HEK293 (cell line): ENCODE measurements around the gene TBX4.

Source experiments
- CTCF ChIA-PET: fragments of 350-600 bp; formaldehyde crosslinking; extraction: SDS; loops from one replicate; lab custom pipeline; 2021; ENCODE audit warnings: antibody characterized with exemption; lab: Yijun Ruan, JAX
- POLR2A ChIA-PET: fragments of 300-600 bp; formaldehyde crosslinking; extraction: SDS; loops from one replicate; lab custom pipeline; 2020; ENCODE audit warnings: antibody characterized with exemption, inconsistent platforms; lab: Yijun Ruan, JAX
- H3K27ac ChIP-seq: fragments of 200-500 bp; sonication (Bioruptor generic); 2 replicates; pipeline ENCODE4 v1.5.1; 2014; ENCODE audit warnings: low read depth, low read length, control low read depth, inconsistent platforms; ENCODE audit errors: extremely low read depth
- H3K36me3 ChIP-seq, 2 experiments: fragments of 200-500 bp in 1 of 2; sonication (Bioruptor generic) in 1 of 2; 1 replicate in 1 of 2; 2 replicates in 1 of 2; pipeline ENCODE4 v1.5.1; 2014 to 2017; ENCODE audit warnings: inconsistent platforms in 2 of 2, low read length in 2 of 2; ENCODE audit not compliant: control insufficient read depth in 2 of 2, insufficient read depth in 1 of 2
- H3K4me1 ChIP-seq: fragments of 200-500 bp; sonication (Bioruptor generic); 2 replicates; pipeline ENCODE4 v1.5.1; 2014; ENCODE audit warnings: mild to moderate bottlenecking, low read length, inconsistent platforms; ENCODE audit not compliant: control insufficient read depth, insufficient read depth
- H3K4me3 ChIP-seq: 2 replicates; pipeline ENCODE4 v1.5.1; 2011; ENCODE audit warnings: low read depth, mild to moderate bottlenecking, control low read depth, low read length, moderate library complexity
- H3K9me3 ChIP-seq: fragments of 200-500 bp; sonication (Bioruptor generic); 2 replicates; pipeline ENCODE4 v1.5.1; 2014; ENCODE audit warnings: low read depth, low read length, inconsistent platforms; ENCODE audit not compliant: control insufficient read depth, insufficient read depth
- ATF2 ChIP-seq: fragments of 450-650 bp; formaldehyde crosslinking; IDR thresholded peaks from 2 replicates; pipeline ENCODE4 v1.5.1; 2016; ENCODE audit warnings: missing biosample characterization, missing genetic modification characterization, low read depth
- BCL11A ChIP-seq: fragments of 450-650 bp; formaldehyde crosslinking; IDR thresholded peaks from 2 replicates; pipeline ENCODE4 v1.5.1; 2016; ENCODE audit warnings: low read depth, missing biosample characterization, missing genetic modification characterization
- KLF17 ChIP-seq: fragments of 450-650 bp; formaldehyde crosslinking; IDR thresholded peaks from 2 replicates; pipeline ENCODE4 v1.5.1; 2016; ENCODE audit warnings: missing biosample characterization, missing genetic modification characterization
- MEIS1 ChIP-seq: sonication (generic); formaldehyde crosslinking; IDR thresholded peaks from 2 replicates; pipeline ENCODE4 v1.8.1; 2022; ENCODE audit warnings: missing genetic modification reagents, mild to moderate bottlenecking, borderline replicate concordance
- MZF1 ChIP-seq: fragments of 450-650 bp; formaldehyde crosslinking; IDR thresholded peaks from 2 replicates; pipeline ENCODE4 v1.5.1; 2017; ENCODE audit warnings: missing biosample characterization, missing genetic modification characterization, borderline replicate concordance
- SP7 ChIP-seq: fragments of 450-650 bp; formaldehyde crosslinking; IDR thresholded peaks from 2 replicates; pipeline ENCODE4 v1.5.1; 2016; ENCODE audit warnings: missing biosample characterization, missing genetic modification characterization
- ZBTB48 ChIP-seq: fragments of 450-650 bp; formaldehyde crosslinking; IDR thresholded peaks from 2 replicates; pipeline ENCODE4 v1.5.1; 2016; ENCODE audit warnings: missing biosample characterization, missing genetic modification characterization
- ZNF10 ChIP-seq: fragments of 450-650 bp; formaldehyde crosslinking; IDR thresholded peaks from 2 replicates; pipeline ENCODE4 v1.5.1; 2017; ENCODE audit warnings: missing biosample characterization, missing genetic modification characterization
- ZNF114 ChIP-seq: fragments of 450-650 bp; formaldehyde crosslinking; IDR thresholded peaks from 2 replicates; pipeline ENCODE4 v1.5.0; 2017; ENCODE audit warnings: missing biosample characterization, missing genetic modification characterization
- ZNF140 ChIP-seq: fragments of 450-650 bp; formaldehyde crosslinking; IDR thresholded peaks from 2 replicates; pipeline ENCODE4 v1.5.1; 2016; ENCODE audit warnings: missing biosample characterization, missing genetic modification characterization
- ZNF146 ChIP-seq: fragments of 450-650 bp; formaldehyde crosslinking; IDR thresholded peaks from 2 replicates; pipeline ENCODE4 v1.5.1; 2016; ENCODE audit warnings: missing biosample characterization, missing genetic modification characterization
- ZNF280D ChIP-seq: fragments of 450-650 bp; formaldehyde crosslinking; IDR thresholded peaks from 2 replicates; pipeline ENCODE4 v1.5.1; 2016; ENCODE audit warnings: missing biosample characterization, missing genetic modification characterization
- ZNF416 ChIP-seq: fragments of 450-650 bp; formaldehyde crosslinking; IDR thresholded peaks from 2 replicates; pipeline ENCODE4 v1.5.1; 2016; ENCODE audit warnings: missing biosample characterization, missing genetic modification characterization
- ZNF48 ChIP-seq: fragments of 450-650 bp; formaldehyde crosslinking; IDR thresholded peaks from 2 replicates; pipeline ENCODE4 v1.5.1; 2016; ENCODE audit warnings: missing biosample characterization, missing genetic modification characterization
- ZNF488 ChIP-seq: fragments of 450-650 bp; formaldehyde crosslinking; IDR thresholded peaks from 2 replicates; pipeline ENCODE4 v1.5.1; 2016; ENCODE audit warnings: missing biosample characterization, missing genetic modification characterization
- ZNF510 ChIP-seq: fragments of 450-650 bp; formaldehyde crosslinking; IDR thresholded peaks from 2 replicates; pipeline ENCODE4 v1.5.1; 2018; ENCODE audit warnings: mild to moderate bottlenecking, missing genetic modification characterization, missing biosample characterization; ENCODE audit not compliant: insufficient replicate concordance
- ZNF518A ChIP-seq: fragments of 450-650 bp; formaldehyde crosslinking; conservative IDR thresholded peaks from 2 replicates; pipeline ENCODE4 v1.5.1; 2016; ENCODE audit warnings: low read depth, missing biosample characterization, missing genetic modification characterization
- ZNF521 ChIP-seq: fragments of 450-650 bp; formaldehyde crosslinking; IDR thresholded peaks from 2 replicates; pipeline ENCODE4 v1.5.1; 2017; ENCODE audit warnings: missing biosample characterization, mild to moderate bottlenecking, missing genetic modification characterization
- ZNF623 ChIP-seq: fragments of 450-650 bp; formaldehyde crosslinking; IDR thresholded peaks from 2 replicates; pipeline ENCODE4 v1.5.1; 2016; ENCODE audit warnings: missing biosample characterization, missing genetic modification characterization
- ZNF830 ChIP-seq: fragments of 450-650 bp; IDR thresholded peaks from 2 replicates; pipeline ENCODE4 v1.5.0; 2018; ENCODE audit warnings: missing biosample characterization, missing genetic modification characterization, low read depth, mild to moderate bottlenecking, moderate library complexity

TBX4 gene

GRCh38 chr17:61478026-61478789 lies 26.0 kb downstream of the TBX4 start:
- TF ChIP-seq ZNF830 (no peak), ZNF48 (tag by site-specific recombination) (no peak), KLF17 (tag by site-specific recombination) (no peak), ZNF280D (tag by site-specific recombination) (no peak), ZNF10 (no peak), ZNF623 (tag by site-specific recombination) (no peak), SP7 (no peak), ZNF114 (no peak), MZF1 (tag by site-specific recombination) (no peak), BCL11A (tag by site-specific recombination) (no peak), ZNF146 (tag by site-specific recombination) (no peak), ZNF510 (no peak), ZNF518A (tag by site-specific recombination) (no peak), ZNF140 (tag by site-specific recombination) (no peak), ZNF488 (tag by site-specific recombination) (no peak), ZNF416 (tag by site-specific recombination) (no peak), MEIS1 (no peak), ZNF521 (no peak), ATF2 (tag by site-specific recombination) (no peak), ZBTB48 (tag by site-specific recombination) (no peak)
- Histone ChIP-seq H3K27ac (no peak overlapping the region), H3K36me3 (no peaks in the 10 kb centered on the region), H3K4me1 (no peaks in the 10 kb centered on the region), H3K9me3 (no peaks in the 10 kb centered on the region), H3K4me3 (no peak overlapping the region)
- ChIA-PET POLR2A (no interaction called here), CTCF (interaction anchor here (0.6 to 1.3 kb wide), 4 partner anchors 7 to 587 kb away, joined by 3 to 5 read pairs (median 4); no protein-coding TSS in a partner anchor)
